ENCODE data around the gene CD2. TPM values are rescaled to one million over a fixed set of nuclear protein-coding genes. Genes with fewer than 3 reads are reported as not detected.

The CD2 gene
- total and polyA plus RNA-seq, 2 donors (not counting 3 experiments of a cell fraction or from before 2014, with no cell fraction given): not detected

GRCh38 chr1:116794371-116794770, 40.1 kb downstream of the CD2 start:
- DNase-seq (ENCODE audit: low read depth, low spot score) (no peak), FAIRE-seq (no peak)
- Histone ChIP-seq H3K4me2 (ENCODE audit: insufficient read depth, low read length) (no peak overlapping the region), H3K79me2 (ENCODE audit: control insufficient read depth, insufficient read depth, low read length) (no peaks in the 10 kb centered on the region), H3K4me3 (replicated peaks in 1 of 3; ENCODE audit: insufficient read depth in 1 of 3, low read depth in 1 of 3, low read length in 3 of 3) (no peak overlapping the region), H3K27me3 (ENCODE audit: control insufficient read depth in 2 of 2, insufficient read depth in 2 of 2, low read length in 2 of 2) (no peaks in the 10 kb centered on the region), H3K27ac (ENCODE audit: insufficient read depth, low read depth, low read length) (no peak overlapping the region), H3K9me1 (replicated peaks; ENCODE audit: control insufficient read depth, extremely low read depth, insufficient read depth, low read length) (no peaks in the 10 kb centered on the region), H2AFZ (ENCODE audit: low read depth, low read length) (no peak overlapping the region), H3K9me3 (replicated peaks; ENCODE audit: control insufficient read depth, insufficient read depth, low read length) (no peaks in the 10 kb centered on the region), H4K20me1 (replicated peaks; ENCODE audit: control insufficient read depth, extremely low read depth, insufficient read depth, low read length) (no peaks in the 10 kb centered on the region), H3K4me1 (ENCODE audit: control insufficient read depth, extremely low read depth, insufficient read depth, low read length) (no peaks in the 10 kb centered on the region), H3K9ac (replicated peaks; ENCODE audit: extremely low read depth, insufficient read depth, low read length) (no peak overlapping the region), H3K36me3 (ENCODE audit: control insufficient read depth in 2 of 2, extremely low read depth in 1 of 2, insufficient read depth in 2 of 2, low read length in 2 of 2) (no peaks in the 10 kb centered on the region)
- TF ChIP-seq EZH2 (IDR thresholded peaks at IDR 0.05; ENCODE audit: borderline replicate concordance, low read depth, low read length, severe bottlenecking): no peak
- no peak for TF ChIP-seq GATA2 (IDR thresholded peaks at IDR 0.05; ENCODE audit: insufficient read depth, insufficient read length, low read depth, low read length)
- TF ChIP-seq MYC (IDR thresholded peaks at IDR 0.05; ENCODE audit: low read depth, low read length): no peak
- TF ChIP-seq JUN (IDR thresholded peaks at IDR 0.05; ENCODE audit: borderline replicate concordance, insufficient read depth, insufficient read length, low read depth): no peak
- TF ChIP-seq CTCF (IDR thresholded peaks at IDR 0.05; ENCODE audit: extremely low read depth in 1 of 2, insufficient read depth in 1 of 2, low read depth in 1 of 2, low read length in 2 of 2): no peak
- TF ChIP-seq MAX (IDR thresholded peaks at IDR 0.05; ENCODE audit: insufficient read depth, insufficient read length): no peak
- TF ChIP-seq FOS (IDR thresholded peaks at IDR 0.05; ENCODE audit: borderline replicate concordance, insufficient read depth, low read length): no peak
- no peak for TF ChIP-seq POLR2AphosphoS5 (IDR thresholded peaks at IDR 0.05; ENCODE audit: insufficient read depth, low read depth, low read length)
- TF ChIP-seq POLR2A (IDR thresholded peaks at IDR 0.05; ENCODE audit: low read depth, low read length): no peak
- CTCF ChIA-PET: interaction anchor here (1.2 to 1.3 kb wide), 2 partner anchors 57 to 219 kb away, joined by 3 read pairs; no protein-coding TSS in a partner anchor
- POLR2A ChIA-PET: no interaction called here
- dilution Hi-C loops (cut with MboI; ENCODE audit: extremely low pct_ligation_motif_present, low sequenced_read_pairs): no loop called here
- intact Hi-C loops (cut with micrococcal nuclease): no loop called here
- no TSS peak for BruUV-seq (replicated peaks)
